Bladder microvascular endothelial cell (primary cell): Measurements from ENCODE around the gene ADNP. TPM values are rescaled to one million over a fixed set of nuclear protein-coding genes. Genes with fewer than 3 reads are reported as not detected.

ENCODE experiments used
- total RNA-seq: library from RNA; depleted of rRNA; stranded (reverse); fragments of >200 nt; gene quantifications from 2 replicates; pipeline ENCODE4 v1.2.3, GENCODE V29; 2014

Gene ADNP
- total RNA-seq, result 18.5 and 51.0 TPM in 2 replicates

GRCh38 chr20:50931306-50932015 lies at the start of gene ADNP:
TSS of gene ADNP (minus strand) at chr20:50931437. CDS start at chr20:50903996, 27,441 bp downstream.

GRCh38 chr20:50958615-50959542 lies 27.6 kb upstream of the ADNP start, which contains the start of gene MOCS3:
TSS of gene MOCS3 (plus strand) at chr20:50958818. CDS start at chr20:50958843, 25 bp downstream.

GRCh38 chr20:50957798-50958614 lies 26.8 kb upstream of the ADNP start, which contains the start of gene DPM1:
TSS of gene DPM1 (minus strand) at chr20:50958532. CDS start at chr20:50958523, 9 bp downstream.

Other genes with a start within 250 kb of the ADNP start
- under 0.01 and 0.63 TPM in 2 replicates for gene RIPOR3, start 239.9 kb downstream of the ADNP start, total RNA-seq
- gene PARD6B, start 199.9 kb downstream of the ADNP start, total RNA-seq, result 0.16 and 0.82 TPM in 2 replicates
- gene BCAS4, start 136.4 kb downstream of the ADNP start, total RNA-seq, result 0.16 and 1.4 TPM in 2 replicates
- 42.7 and 47.5 TPM in 2 replicates for gene DPM1, start 27.1 kb upstream of the ADNP start, total RNA-seq
- 5.0 and 6.8 TPM in 2 replicates for gene MOCS3, start 27.4 kb upstream of the ADNP start, total RNA-seq
- gene KCNG1, start 91.7 kb upstream of the ADNP start, total RNA-seq, result 1.3 and 3.4 TPM in 2 replicates